H1 (cell line): ENCODE results near the gene MEGF11. TPM values are rescaled to one million over a fixed set of nuclear protein-coding genes. Genes with fewer than 3 reads are reported as not detected.

Experiments used
- CTCF ChIA-PET: fragments of 300-600 bp; sonication (Branson Sonifier 250); formaldehyde crosslinking; loops from one replicate; lab custom pipeline; 2021; ENCODE audit not compliant: partially characterized antibody; lab: Charles Lee
- POLR2A ChIA-PET: fragments of 300-600 bp; sonication (Branson Sonifier 250); formaldehyde crosslinking; loops from one replicate; lab custom pipeline; 2021; ENCODE audit warnings: inconsistent platforms; ENCODE audit not compliant: partially characterized antibody; lab: Charles Lee
- DNase-seq, 2 experiments: peaks; one replicate each; pipeline versions ENCODE4 v3.0.0 to v3.0.0-alpha.2; 2010 to 2022; ENCODE audit warnings: low spot score in 2 of 2, low read depth in 1 of 2, mixed read lengths in 1 of 2
- FAIRE-seq: peaks from 2 replicates; lab custom pipeline; 2011; peaks lifted over from hg19 to GRCh38; lab: Jason Lieb, UNC
- H2AFZ ChIP-seq: 2 replicates; pipeline ENCODE4 v1.8.1; 2012; ENCODE audit warnings: low read length, inconsistent platforms
- H2AK5ac ChIP-seq: 2 replicates; pipeline ENCODE4 v1.6.1; 2013; ENCODE audit warnings: low read depth, low read length
- H2BK120ac ChIP-seq: replicated peaks from 2 replicates; pipeline ENCODE3; 2013; ENCODE audit warnings: low read depth, low read length, inconsistent platforms
- H2BK12ac ChIP-seq: 2 replicates; pipeline ENCODE4 v1.6.1; 2013; ENCODE audit warnings: low read depth, low read length
- H2BK15ac ChIP-seq: 2 replicates; pipeline ENCODE4 v1.6.1; 2013; ENCODE audit warnings: low read length
- H2BK20ac ChIP-seq: 2 replicates; pipeline ENCODE4 v1.6.1; 2013; ENCODE audit warnings: low read length
- H2BK5ac ChIP-seq: 2 replicates; pipeline ENCODE4 v1.6.1; 2013; ENCODE audit warnings: low read depth, low read length
- H3K14ac ChIP-seq: 2 replicates; pipeline ENCODE4 v1.6.1; 2013; ENCODE audit warnings: inconsistent platforms; ENCODE audit not compliant: insufficient read length
- H3K18ac ChIP-seq: 2 replicates; pipeline ENCODE4 v1.6.1; 2013; ENCODE audit warnings: low read length; ENCODE audit errors: extremely low read depth
- H3K23ac ChIP-seq: 2 replicates; pipeline ENCODE4 v1.6.1; 2013; ENCODE audit warnings: inconsistent platforms; ENCODE audit not compliant: insufficient read length
- H3K23me2 ChIP-seq: 2 replicates; pipeline ENCODE4 v1.6.1; 2013; ENCODE audit warnings: low read depth, low read length
- H3K27ac ChIP-seq: 2 replicates; pipeline ENCODE4 v1.6.1; 2011; ENCODE audit warnings: low read depth, low read length, inconsistent platforms
- H3K27me3 ChIP-seq, 4 experiments: replicated peaks in 1 of 4; 1 replicate in 1 of 4; 2 replicates in 3 of 4; pipeline versions ENCODE4 v1.6.1 to v1.8.1; 2011 to 2013; ENCODE audit warnings: low read length in 3 of 4, mild to moderate bottlenecking in 3 of 4, inconsistent platforms in 2 of 4, mixed read lengths in 2 of 4, moderate library complexity in 1 of 4; ENCODE audit not compliant: control insufficient read depth in 3 of 4, insufficient read depth in 3 of 4; ENCODE audit errors: extremely low read depth in 1 of 4
- H3K36me3 ChIP-seq, 4 experiments: 2 replicates each; pipeline versions ENCODE4 v1.6.1 to v1.8.1; 2011 to 2013; ENCODE audit warnings: mild to moderate bottlenecking in 4 of 4, low read length in 3 of 4, moderate library complexity in 2 of 4, control low read depth in 1 of 4, inconsistent platforms in 1 of 4; ENCODE audit not compliant: insufficient read depth in 4 of 4, control insufficient read depth in 2 of 4
- H3K4ac ChIP-seq: replicated peaks from 2 replicates; pipeline ENCODE3; 2013; ENCODE audit warnings: low read length, low read depth, mixed read lengths, inconsistent platforms; ENCODE audit not compliant: insufficient read length
- H3K4me1 ChIP-seq, 4 experiments: replicated peaks in 1 of 4; 1 replicate in 1 of 4; 2 replicates in 3 of 4; pipeline versions ENCODE4 v1.6.1 to v1.8.1; 2011 to 2013; ENCODE audit warnings: low read length in 3 of 4, inconsistent platforms in 2 of 4, mixed read lengths in 1 of 4; ENCODE audit not compliant: insufficient read depth in 4 of 4, control insufficient read depth in 3 of 4
- H3K4me2 ChIP-seq, 2 experiments: 2 replicates each; pipeline versions ENCODE4 v1.6.1 to v1.8.1; 2011 to 2013; ENCODE audit warnings: low read depth in 2 of 2, low read length in 2 of 2, control low read depth in 1 of 2, inconsistent platforms in 1 of 2, mild to moderate bottlenecking in 1 of 2; ENCODE audit not compliant: insufficient read depth in 1 of 2
- H3K4me3 ChIP-seq, 4 experiments: fragments of 200-600, 300-600 bp in 1 of 4; sonication (generic), shearing (Covaris generic), sonication (Bioruptor Twin) in 1 of 4; 2 replicates each; pipeline versions ENCODE4 v1.5.1 to v1.8.1; 2011 to 2016; ENCODE audit warnings: low read length in 4 of 4, low read depth in 3 of 4, control low read depth in 2 of 4, inconsistent platforms in 2 of 4, mild to moderate bottlenecking in 2 of 4, mixed read lengths in 1 of 4, moderate library complexity in 1 of 4; ENCODE audit not compliant: insufficient read depth in 2 of 4; ENCODE audit errors: extremely low read depth in 1 of 4
- H3K56ac ChIP-seq: replicated peaks from 2 replicates; pipeline ENCODE3; 2013; ENCODE audit warnings: low read depth, mild to moderate bottlenecking, mixed read lengths, low read length, inconsistent platforms; ENCODE audit not compliant: insufficient read length
- H3K79me1 ChIP-seq: 2 replicates; pipeline ENCODE4 v1.6.1; 2013; ENCODE audit warnings: low read depth, low read length, control low read depth
- H3K79me2 ChIP-seq, 2 experiments: 2 replicates each; pipeline versions ENCODE4 v1.6.1 to v1.8.1; 2012 to 2013; ENCODE audit warnings: low read length in 2 of 2, mild to moderate bottlenecking in 2 of 2, inconsistent platforms in 1 of 2; ENCODE audit not compliant: insufficient read depth in 2 of 2, control insufficient read depth in 1 of 2
- H3K9ac ChIP-seq, 4 experiments: replicated peaks in 1 of 4; 1 replicate in 1 of 4; 2 replicates in 3 of 4; pipeline versions ENCODE4 v1.6.1 to v1.8.1; 2011 to 2013; ENCODE audit warnings: low read depth in 3 of 4, low read length in 3 of 4, control low read depth in 2 of 4, mild to moderate bottlenecking in 2 of 4, moderate library complexity in 2 of 4, inconsistent platforms in 1 of 4; ENCODE audit errors: extremely low read depth in 1 of 4
- H3K9me3 ChIP-seq, 2 experiments: 2 replicates each; pipeline versions ENCODE4 v1.6.1 to v1.8.1; 2012 to 2013; ENCODE audit warnings: mild to moderate bottlenecking in 2 of 2, moderate library complexity in 2 of 2, control low read depth in 1 of 2, inconsistent platforms in 1 of 2, low read depth in 1 of 2, low read length in 1 of 2, mixed read lengths in 1 of 2; ENCODE audit not compliant: insufficient read depth in 2 of 2
- H4K20me1 ChIP-seq, 2 experiments: replicated peaks in 1 of 2; 2 replicates each; pipeline versions ENCODE3 to v1.8.1; 2011 to 2013; ENCODE audit warnings: inconsistent platforms in 2 of 2, low read length in 2 of 2, mild to moderate bottlenecking in 1 of 2; ENCODE audit not compliant: insufficient read depth in 2 of 2, control insufficient read depth in 1 of 2
- H4K5ac ChIP-seq: 2 replicates; pipeline ENCODE4 v1.6.1; 2013; ENCODE audit warnings: low read length, low read depth, mixed read lengths, inconsistent platforms; ENCODE audit not compliant: insufficient read length
- H4K8ac ChIP-seq: 2 replicates; pipeline ENCODE4 v1.8.0; 2013; ENCODE audit warnings: mild to moderate bottlenecking, moderate library complexity, low read length, inconsistent platforms; ENCODE audit not compliant: insufficient read depth; ENCODE audit errors: extremely low read depth
- H4K91ac ChIP-seq: replicated peaks from 2 replicates; pipeline ENCODE3; 2013; ENCODE audit warnings: low read length, mixed read lengths, inconsistent platforms; ENCODE audit not compliant: insufficient read length
- FOSL1 ChIP-seq: IDR thresholded peaks from 2 replicates; pipeline ENCODE4 v1.6.1; 2011; ENCODE audit warnings: mild to moderate bottlenecking, low read depth, low read length, moderate library complexity; ENCODE audit not compliant: insufficient read depth
- MAFK ChIP-seq: IDR thresholded peaks from 2 replicates; pipeline ENCODE4 v1.6.1; 2012; ENCODE audit warnings: low read depth, mild to moderate bottlenecking, improper control_type of control experiment, low read length
- SIRT6 ChIP-seq: IDR thresholded peaks from one replicate; pipeline ENCODE4 v1.7.1; 2012; ENCODE audit warnings: low read length, inconsistent platforms
- TAF1 ChIP-seq: IDR thresholded peaks from 2 replicates; pipeline ENCODE4 v1.6.1; 2011; ENCODE audit warnings: mild to moderate bottlenecking, low read depth, low read length
- TEAD4 ChIP-seq: IDR thresholded peaks from 2 replicates; pipeline ENCODE4 v1.6.1; 2012; ENCODE audit warnings: low read depth, low read length, inconsistent platforms, mixed read lengths
- WGBS, 2 experiments: shearing (Covaris generic) in 1 of 2; methylation state at CpG; one replicate each; pipeline versions ENCODE4 v1.1.6 to v1.1.7; 2013 to 2015; ENCODE audit warnings: low lambda C conversion rate in 2 of 2, mixed read lengths in 2 of 2, inconsistent platforms in 1 of 2, low coverage in 1 of 2, missing lambda C conversion rate in 1 of 2; ENCODE audit not compliant: insufficient replicate concordance in 2 of 2, insufficient coverage in 1 of 2, insufficient read length in 1 of 2; ENCODE audit errors: extremely low coverage in 1 of 2, missing lambda C conversion rate in 1 of 2; 5-methylcytosine and 5-hydroxymethylcytosine counted together
- polyA plus RNA-seq, 7 experiments: library from polyadenylated mRNA; depleted of rRNA in 3 of 7; stranded (reverse) in 5 of 7; unstranded in 2 of 7; fragments of >200 nt in 5 of 7; fragments of 200-250 nt in 2 of 7; gene quantifications; 1 replicate in 5 of 7; 2 replicates in 1 of 7; 4 replicates in 1 of 7; pipeline versions ENCODE4 v1.2.1 to v1.2.3, GENCODE V29; 2011 to 2013; ENCODE audit warnings: missing spikeins in 2 of 7, mixed read lengths in 2 of 7
- total RNA-seq: library from RNA; stranded (reverse); fragmentation: NEBNext Ultra II Directional; extraction: Animal tissue kit (Norgen Biotek cat#: 25700); gene quantifications from 2 replicates; pipeline ENCODE4 v1.2.1, GENCODE V29; 2021

MEGF11 gene
- total and polyA plus RNA-seq, 2 of the 8 experiments (the other 6 are each of a cell fraction or from before 2014, with no cell fraction given) = 4.4 to 4.8 TPM

DNA sequence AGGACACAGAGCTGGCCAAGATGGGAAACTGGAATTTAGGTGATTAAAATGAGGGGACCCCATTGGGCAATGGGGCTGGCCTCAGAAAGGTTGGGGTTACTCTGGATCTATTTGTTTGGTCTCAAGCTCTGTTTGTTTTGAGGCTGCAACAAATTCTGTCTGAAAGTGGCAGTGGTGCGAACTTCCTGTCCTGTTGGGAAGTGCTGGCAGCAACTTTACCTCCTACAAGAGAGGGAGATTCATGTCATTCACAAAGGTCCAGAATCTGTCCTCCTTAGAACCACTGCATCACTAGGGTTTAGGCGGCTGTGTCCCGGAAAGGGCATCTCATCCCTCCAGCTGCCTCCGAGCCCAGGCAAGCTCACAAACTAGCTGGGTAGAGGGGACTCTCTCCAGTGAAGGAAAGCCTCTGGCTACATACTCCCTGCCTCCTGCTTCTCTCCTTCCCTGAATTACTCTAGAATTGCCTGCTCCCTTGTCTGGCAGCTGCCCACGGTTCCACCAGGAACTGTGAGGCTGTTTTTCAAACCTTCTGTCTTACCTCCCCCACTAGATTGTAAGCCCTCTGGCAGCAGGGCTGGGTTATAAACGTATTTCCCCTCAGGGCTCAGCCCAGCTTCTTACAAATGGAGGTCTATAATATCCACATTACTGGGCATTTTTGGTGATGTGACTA is 23.6 kb downstream of the MEGF11 start:
- TF ChIP-seq TEAD4 (no peak), FOSL1 (no peak), TAF1 (no peak), SIRT6 (no peak), MAFK (no peak)
- FAIRE-seq (no peak), DNase-seq (no peak)
- Histone ChIP-seq H3K23ac (no peak overlapping the region), H4K8ac (no peak overlapping the region), H3K4me1 (no peaks in the 10 kb centered on the region; a peak in 1 of 7 replicates), H3K9me3 (no peaks in the 10 kb centered on the region; a peak in 1 of 4 replicates), H3K56ac (no peak overlapping the region), H3K9ac (no peak overlapping the region; a peak in 1 of 7 replicates), H2BK120ac (no peak overlapping the region), H3K4me3 (no peak overlapping the region), H4K20me1 (peaks cover 0 to 2% of the 10 kb centered on the region in 2 experiments), H2BK20ac (no peak overlapping the region), H3K23me2 (no peaks in the 10 kb centered on the region), H2AFZ (no peak overlapping the region), H3K18ac (no peak overlapping the region), H4K5ac (no peak overlapping the region), H3K4me2 (no peak overlapping the region), H3K36me3 (no peaks in the 10 kb centered on the region), H2BK5ac (no peak overlapping the region; the same call in 1 of the 2 replicates), H2AK5ac (no peak overlapping the region), H3K27ac (no peak overlapping the region), H2BK15ac (no peak overlapping the region), H4K91ac (no peak overlapping the region), H3K14ac (no peak overlapping the region), H3K79me1 (no peaks in the 10 kb centered on the region), H3K4ac (no peak overlapping the region), H3K27me3 (no peaks in the 10 kb centered on the region; a peak in 1 of 7 replicates), H2BK12ac (no peak overlapping the region), H3K79me2 (no peaks in the 10 kb centered on the region)
- 77% methylated on average over 6 of the region's 6 CpGs; no CpG with 5 or more reads in 1 of the 2 experiments for WGBS, 2 experiments
- POLR2A ChIA-PET = no interaction called here
- CTCF ChIA-PET = interaction anchor here (0.7 to 1.7 kb wide), 8 partner anchors 9 to 247 kb away, joined by 3 to 6 read pairs (median 3); no protein-coding TSS in a partner anchor
